HFFc6 (cell line): Measurements from ENCODE around the gene REEP2. TPM values are rescaled to one million over a fixed set of nuclear protein-coding genes. Genes with fewer than 3 reads are reported as not detected.
A peak's percentile ranks its signal among the peaks of the same experiment; 100 is the strongest.

ENCODE experiments used
- DNase-seq: peaks from one replicate; pipeline ENCODE4 v3.0.0-alpha.2; 2018
- H3K27ac Mint-ChIP-seq: 2 replicates; pipeline ENCODE4 v1.8.0; 2020; ENCODE audit warnings: mild to moderate bottlenecking, mixed read lengths
- H3K27me3 Mint-ChIP-seq: 2 replicates; pipeline ENCODE4 v1.8.0; 2021; ENCODE audit warnings: mild to moderate bottlenecking, moderate library complexity, mixed read lengths; ENCODE audit not compliant: insufficient read depth
- H3K36me3 Mint-ChIP-seq: 2 replicates; pipeline ENCODE4 v1.8.0; 2021; ENCODE audit warnings: low read depth, mixed read lengths
- H3K4me1 Mint-ChIP-seq: 2 replicates; pipeline ENCODE4 v1.8.0; 2020; ENCODE audit warnings: low read depth, mixed read lengths
- H3K4me3 Mint-ChIP-seq: 2 replicates; pipeline ENCODE4 v1.8.0; 2020; ENCODE audit warnings: mild to moderate bottlenecking, moderate library complexity, mixed read lengths
- H3K9me3 Mint-ChIP-seq: 2 replicates; pipeline ENCODE4 v1.8.0; 2020; ENCODE audit warnings: mild to moderate bottlenecking, mixed read lengths
- CTCF ChIP-seq: fragments of 200-600 bp; sonication (generic); IDR thresholded peaks from 2 replicates; pipeline ENCODE4 v1.5.0; 2021; ENCODE audit warnings: antibody characterized with exemption, mild to moderate bottlenecking
- total RNA-seq, 6 experiments: library from RNA; stranded (reverse); fragmentation: NEBNext Ultra II Directional; extraction: Animal tissue kit (Norgen Biotek cat#: 25700); gene quantifications; 2 replicates in 1 of 6; 3 replicates in 5 of 6; pipeline ENCODE4 v1.2.3, GENCODE V29; 2021

Gene REEP2
- total RNA-seq, 6 experiments from 2014 or later = 27.8 to 36.6 (median 33.2) TPM

GRCh38 chr5:138444774-138445546, 6.1 kb downstream of the REEP2 start:
- H3K36me3 Mint-ChIP-seq = peaks cover 5% of the 10 kb centered on the region
- TF ChIP-seq CTCF = no peak
- no peak overlapping the region for H3K4me3 Mint-ChIP-seq
- H3K4me1 Mint-ChIP-seq = peaks cover 17% of the 10 kb centered on the region
- H3K9me3 Mint-ChIP-seq = no peaks in the 10 kb centered on the region
- H3K27me3 Mint-ChIP-seq = peaks cover 8% of the 10 kb centered on the region
- DNase-seq = no peak
- H3K27ac Mint-ChIP-seq = no peak overlapping the region

GRCh38 chr5:138445547-138446271, 6.9 kb downstream of the REEP2 start:
- Mint-ChIP-seq H3K36me3 (peaks cover 5% of the 10 kb centered on the region), H3K27me3 (peaks cover 7% of the 10 kb centered on the region), H3K9me3 (no peaks in the 10 kb centered on the region), H3K4me3 (no peak overlapping the region), H3K4me1 (peaks cover 16% of the 10 kb centered on the region), H3K27ac (no peak overlapping the region)
- TF ChIP-seq CTCF = no peak
- no peak for DNase-seq

- Mint-ChIP-seq H3K27ac (peak overlapping the region; percentile 25; the same call in 1 of the 2 replicates), H3K4me3 (no peak overlapping the region), H3K36me3 (no peaks in the 10 kb centered on the region), H3K4me1 (peaks cover 16% of the 10 kb centered on the region), H3K9me3 (no peaks in the 10 kb centered on the region), H3K27me3 (peaks cover 11% of the 10 kb centered on the region)
- TF ChIP-seq CTCF = no peak
- no peak for DNase-seq
These were observed 9.2 kb downstream of the REEP2 start for GRCh38 chr5:138448070-138448469.

- no peak for TF ChIP-seq CTCF
- Mint-ChIP-seq H3K27me3 (peaks cover 11% of the 10 kb centered on the region), H3K4me3 (no peak overlapping the region), H3K36me3 (no peaks in the 10 kb centered on the region), H3K27ac (peak overlapping the region; percentile 49), H3K4me1 (peaks cover 16% of the 10 kb centered on the region), H3K9me3 (no peaks in the 10 kb centered on the region)
- peak; percentile 44 for DNase-seq
These were observed 9.9 kb downstream of the REEP2 start for GRCh38 chr5:138448481-138449398.

GRCh38 chr5:138449501-138450239, 10.8 kb downstream of the REEP2 start:
- H3K4me3 Mint-ChIP-seq = peak overlapping the region; percentile 69; the same call in 1 of the 2 replicates
- peak overlapping the region; percentile 51; the same call in 1 of the 2 replicates for H3K27ac Mint-ChIP-seq
- peak; percentile 97 for TF ChIP-seq CTCF
- DNase-seq = peak; percentile 72
- peaks cover 12% of the 10 kb centered on the region for H3K27me3 Mint-ChIP-seq
- H3K4me1 Mint-ChIP-seq = peaks cover 16% of the 10 kb centered on the region
- H3K9me3 Mint-ChIP-seq = no peaks in the 10 kb centered on the region
- no peaks in the 10 kb centered on the region for H3K36me3 Mint-ChIP-seq
